ENCODE measurements around the gene KLHL4.

DNA sequence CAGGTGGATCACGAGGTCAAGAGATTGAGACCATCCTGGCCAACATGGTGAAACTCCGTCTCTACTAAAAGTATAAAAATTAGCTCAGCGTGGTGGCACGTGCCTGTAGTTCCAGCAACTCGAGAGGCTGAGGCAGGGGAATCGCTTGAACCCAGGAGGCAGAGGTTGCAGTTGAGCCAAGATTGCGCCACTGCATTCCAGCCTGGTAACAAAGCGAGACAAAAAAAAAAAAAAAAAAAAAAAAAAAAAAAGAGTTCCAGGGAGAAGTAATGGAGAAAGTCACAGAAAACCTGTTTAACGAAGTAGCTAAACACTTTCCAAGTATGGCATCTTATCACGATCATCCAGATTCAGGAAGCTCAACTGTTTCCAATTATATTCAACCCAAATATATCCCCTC, 10.9 kb downstream of the KLHL4 start:
- no peak for TF ChIP-seq EGR1 (IDR thresholded peaks at IDR 0.05)
- TF ChIP-seq EP300 (IDR thresholded peaks at IDR 0.05; ENCODE audit: borderline replicate concordance): no peak
- TF ChIP-seq, protein P1, sequence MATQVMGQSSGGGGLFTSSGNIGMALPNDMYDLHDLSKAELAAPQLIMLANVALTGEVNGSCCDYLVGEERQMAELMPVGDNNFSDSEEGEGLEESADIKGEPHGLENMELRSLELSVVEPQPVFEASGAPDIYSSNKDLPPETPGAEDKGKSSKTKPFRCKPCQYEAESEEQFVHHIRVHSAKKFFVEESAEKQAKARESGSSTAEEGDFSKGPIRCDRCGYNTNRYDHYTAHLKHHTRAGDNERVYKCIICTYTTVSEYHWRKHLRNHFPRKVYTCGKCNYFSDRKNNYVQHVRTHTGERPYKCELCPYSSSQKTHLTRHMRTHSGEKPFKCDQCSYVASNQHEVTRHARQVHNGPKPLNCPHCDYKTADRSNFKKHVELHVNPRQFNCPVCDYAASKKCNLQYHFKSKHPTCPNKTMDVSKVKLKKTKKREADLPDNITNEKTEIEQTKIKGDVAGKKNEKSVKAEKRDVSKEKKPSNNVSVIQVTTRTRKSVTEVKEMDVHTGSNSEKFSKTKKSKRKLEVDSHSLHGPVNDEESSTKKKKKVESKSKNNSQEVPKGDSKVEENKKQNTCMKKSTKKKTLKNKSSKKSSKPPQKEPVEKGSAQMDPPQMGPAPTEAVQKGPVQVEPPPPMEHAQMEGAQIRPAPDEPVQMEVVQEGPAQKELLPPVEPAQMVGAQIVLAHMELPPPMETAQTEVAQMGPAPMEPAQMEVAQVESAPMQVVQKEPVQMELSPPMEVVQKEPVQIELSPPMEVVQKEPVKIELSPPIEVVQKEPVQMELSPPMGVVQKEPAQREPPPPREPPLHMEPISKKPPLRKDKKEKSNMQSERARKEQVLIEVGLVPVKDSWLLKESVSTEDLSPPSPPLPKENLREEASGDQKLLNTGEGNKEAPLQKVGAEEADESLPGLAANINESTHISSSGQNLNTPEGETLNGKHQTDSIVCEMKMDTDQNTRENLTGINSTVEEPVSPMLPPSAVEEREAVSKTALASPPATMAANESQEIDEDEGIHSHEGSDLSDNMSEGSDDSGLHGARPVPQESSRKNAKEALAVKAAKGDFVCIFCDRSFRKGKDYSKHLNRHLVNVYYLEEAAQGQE (IDR thresholded peaks at IDR 0.05; ENCODE audit: low read depth): no peak
- no peak for TF ChIP-seq FOXM1 (IDR thresholded peaks at IDR 0.05; ENCODE audit: borderline replicate concordance, low read depth)
- no peak for TF ChIP-seq NFIC (IDR thresholded peaks at IDR 0.05)
- 0 out of 2 replicates have a peak, but pooled peaks have one; percentile 13 for TF ChIP-seq TEAD4 (IDR thresholded peaks at IDR 0.05)
- no peak for TF ChIP-seq USF1 (IDR thresholded peaks at IDR 0.05)
- no peak for TF ChIP-seq TAF1 (IDR thresholded peaks at IDR 0.05; ENCODE audit: low read depth)

Measured in Ishikawa (cell line).